HCT116 (cell line): ENCODE data around the gene IMMP2L. TPM values are rescaled to one million over a fixed set of nuclear protein-coding genes. Genes with fewer than 3 reads are reported as not detected.

Source experiments
- ATAC-seq: fragments of 200-7000 bp; cut with Tn5 transposase; 2 replicates; pipeline ENCODE4 v1.9.1; 2020; ENCODE audit warnings: mild to moderate bottlenecking, moderate library complexity
- BruUV-seq: library from RNA; stranded (reverse); fragments of 400-500 nt; replicated peaks from 2 replicates; lab custom pipeline; 2021; lab: Mats Ljungman, UMichigan
- CTCF ChIA-PET: fragments of 300-600 bp; sonication (Branson Sonifier 250); formaldehyde crosslinking; loops from one replicate; lab custom pipeline; 2021; ENCODE audit warnings: antibody characterized with exemption; lab: Charles Lee
- POLR2A ChIA-PET: fragments of 300-600, 350-600 bp; sonication (Branson Sonifier 250); formaldehyde crosslinking; loops from one replicate; lab custom pipeline; 2021; ENCODE audit warnings: antibody characterized with exemption; lab: Charles Lee
- RAD21 ChIA-PET, 2 experiments: fragments of 300-600 bp; sonication (Branson Sonifier 250); formaldehyde crosslinking; loops; one replicate each; lab custom pipeline; 2023; ENCODE audit warnings: low total read pairs in 2 of 2; ENCODE audit not compliant: uncharacterized antibody in 2 of 2, unreplicated experiment in 2 of 2, low non-redundant PET in 1 of 2; lab: Charles Lee
- DNase-seq: peaks from one replicate; pipeline ENCODE4 v3.0.0-alpha.2; 2010; ENCODE audit warnings: low read depth, low spot score
- H2AFZ ChIP-seq: fragments of 200-600 bp; shearing (Covaris generic), sonication (generic); 2 replicates; pipeline ENCODE4 v1.6.1; 2017; ENCODE audit warnings: low read depth, mixed run types, mixed read lengths, antibody characterized with exemption, low read length; ENCODE audit not compliant: poor library complexity, severe bottlenecking
- H3K27ac ChIP-seq: 2 replicates; pipeline ENCODE4 v1.5.1; 2012; ENCODE audit warnings: low read depth, low read length
- H3K27me3 ChIP-seq: fragments of 200-600 bp; sonication (generic); 2 replicates; pipeline ENCODE4 v1.6.1; 2016; ENCODE audit warnings: mixed run types, low read length, mixed read lengths; ENCODE audit not compliant: insufficient read depth
- H3K36me3 ChIP-seq, 2 experiments: fragments of 200-500 bp in 1 of 2; fragments of 200-600 bp in 1 of 2; sonication (Bioruptor generic) in 1 of 2; sonication (generic) in 1 of 2; 2 replicates each; pipeline versions ENCODE4 v1.5.1 to v1.6.1; 2014 to 2016; ENCODE audit warnings: low read length in 2 of 2, inconsistent platforms in 1 of 2, mixed read lengths in 1 of 2, mixed run types in 1 of 2; ENCODE audit not compliant: insufficient read depth in 2 of 2, control insufficient read depth in 1 of 2
- H3K4me1 ChIP-seq, 2 experiments: fragments of 200-600 bp in 1 of 2; sonication (generic) in 1 of 2; 2 replicates each; pipeline versions ENCODE4 v1.5.1 to v1.6.1; 2012 to 2017; ENCODE audit warnings: low read length in 2 of 2, inconsistent platforms in 1 of 2, mild to moderate bottlenecking in 1 of 2, mixed read lengths in 1 of 2, mixed run types in 1 of 2, moderate library complexity in 1 of 2; ENCODE audit not compliant: insufficient read depth in 2 of 2, control insufficient read depth in 1 of 2
- H3K4me2 ChIP-seq: fragments of 200-600 bp; sonication (generic); 2 replicates; pipeline ENCODE4 v1.6.1; 2017; ENCODE audit warnings: mixed run types, low read length, mixed read lengths
- H3K4me3 ChIP-seq, 2 experiments: fragments of 200-600 bp in 1 of 2; sonication (generic) in 1 of 2; replicated peaks in 1 of 2; 2 replicates each; pipeline ENCODE4 v1.5.1; 2011 to 2016; ENCODE audit warnings: low read length in 2 of 2, control low read depth in 1 of 2, low read depth in 1 of 2, mild to moderate bottlenecking in 1 of 2, mixed read lengths in 1 of 2, mixed run types in 1 of 2
- H3K79me2 ChIP-seq: fragments of 200-600 bp; sonication (generic); 2 replicates; pipeline ENCODE4 v1.6.1; 2017; ENCODE audit warnings: mild to moderate bottlenecking, mixed run types, low read length, moderate library complexity, mixed read lengths; ENCODE audit not compliant: insufficient read depth
- H3K9ac ChIP-seq: fragments of 200-600 bp; sonication (generic); 2 replicates; pipeline ENCODE4 v1.6.1; 2016; ENCODE audit warnings: low read length, mixed read lengths
- H3K9me2 ChIP-seq: fragments of 200-600 bp; sonication (generic), shearing (Covaris generic); 2 replicates; pipeline ENCODE4 v1.6.1; 2017; ENCODE audit warnings: mixed run types, mild to moderate bottlenecking, moderate library complexity; ENCODE audit not compliant: insufficient read depth
- H3K9me3 ChIP-seq, 2 experiments: fragments of 200-500 bp in 1 of 2; fragments of 200-600 bp in 1 of 2; sonication (Bioruptor generic) in 1 of 2; sonication (generic) in 1 of 2; 2 replicates each; pipeline ENCODE4 v1.6.1; 2014 to 2017; ENCODE audit warnings: low read length in 2 of 2, mixed read lengths in 2 of 2, inconsistent platforms in 1 of 2, low read depth in 1 of 2, mild to moderate bottlenecking in 1 of 2, mixed run types in 1 of 2, moderate library complexity in 1 of 2; ENCODE audit not compliant: control insufficient read depth in 1 of 2, insufficient read depth in 1 of 2
- H4K20me1 ChIP-seq: fragments of 200-600 bp; sonication (generic), shearing (Covaris generic); 2 replicates; pipeline ENCODE4 v1.6.1; 2017; ENCODE audit warnings: mixed run types, mild to moderate bottlenecking, moderate library complexity; ENCODE audit not compliant: insufficient read depth
- CEBPB ChIP-seq: IDR thresholded peaks from 2 replicates; pipeline ENCODE4 v1.6.1; 2012; ENCODE audit warnings: low read depth
- CTCF ChIP-seq, 3 experiments: fragments of 200-600 bp in 1 of 3; sonication (generic) in 1 of 3; IDR thresholded peaks in 2 of 3; conservative IDR thresholded peaks in 1 of 3; 2 replicates each; pipeline ENCODE4 v1.5.1; 2012 to 2017; ENCODE audit warnings: low read depth in 2 of 3, low read length in 2 of 3, antibody characterized with exemption in 1 of 3, borderline replicate concordance in 1 of 3, control low read depth in 1 of 3, mild to moderate bottlenecking in 1 of 3, mixed read lengths in 1 of 3, mixed run types in 1 of 3, moderate library complexity in 1 of 3; ENCODE audit not compliant: insufficient read depth in 1 of 3
- EGR1 ChIP-seq: IDR thresholded peaks from 2 replicates; pipeline ENCODE4 v1.6.1; 2012; ENCODE audit warnings: low read depth
- ELF1 ChIP-seq: IDR thresholded peaks from 2 replicates; pipeline ENCODE4 v1.6.1; 2012; ENCODE audit warnings: low read depth, borderline replicate concordance
- POLR2AphosphoS5 ChIP-seq: IDR thresholded peaks from 2 replicates; pipeline ENCODE4 v1.6.1; 2011; ENCODE audit warnings: mild to moderate bottlenecking, low read depth, low read length, moderate library complexity
- SP1 ChIP-seq: IDR thresholded peaks from 2 replicates; pipeline ENCODE4 v1.6.1; 2012; ENCODE audit warnings: low read depth
- TCF7L2 ChIP-seq: IDR thresholded peaks from 2 replicates; pipeline ENCODE4 v1.7.0; 2011; ENCODE audit warnings: borderline replicate concordance, inconsistent platforms; ENCODE audit not compliant: insufficient read depth, insufficient read length; ENCODE audit errors: extremely low read depth
- ZNF274 ChIP-seq: fragments of 200-500 bp; sonication (Bioruptor generic); IDR thresholded peaks from 2 replicates; pipeline ENCODE4 v1.6.1; 2014; ENCODE audit warnings: mild to moderate bottlenecking, low read depth, low read length, inconsistent platforms
- intact Hi-C: fragments of 100-400 bp; cut with micrococcal nuclease; formaldehyde crosslinking; loops from 2 replicates; pipeline ENCODE4 v1.10.0; 2022
- total RNA-seq: library from RNA; stranded (reverse); gene quantifications from one replicate; pipeline ENCODE4 v1.2.1, GENCODE V29; 2021; ENCODE audit not compliant: unreplicated experiment

The IMMP2L gene
- total RNA-seq, 1 experiment from 2014 or later, result 21.1 TPM

DNA sequence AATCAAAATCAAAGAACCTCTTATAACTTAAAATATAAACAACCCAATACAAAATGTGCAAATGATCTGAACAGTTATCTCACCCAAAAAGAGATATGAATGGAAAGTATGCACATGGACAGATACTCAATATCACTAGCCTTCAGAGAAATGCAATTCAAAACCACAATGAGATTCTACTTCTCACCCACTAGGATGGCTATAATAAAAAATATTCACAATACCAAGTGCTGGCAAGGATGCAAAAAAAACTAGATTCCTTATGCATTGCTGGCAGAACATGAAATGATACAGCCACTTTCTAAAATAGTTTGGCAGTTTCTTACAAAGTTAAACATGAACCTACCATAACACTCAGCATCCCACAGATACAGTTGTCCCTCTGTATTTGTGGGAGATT lies 601.5 kb downstream of the IMMP2L start:
- no TSS peak for BruUV-seq
- H3K4me3 ChIP-seq, result no peak overlapping the region
- TF ChIP-seq ZNF274 (no peak), EGR1 (no peak), CTCF (IDR thresholded peaks at IDR 0.05 in 2 of 3, conservative IDR thresholded peaks at IDR 0.05 in 1 of 3; ENCODE audit: borderline replicate concordance in 1 of 3, insufficient read depth in 1 of 3, low read depth in 2 of 3, low read length in 2 of 3) (no peak), CEBPB (no peak), SP1 (no peak), ELF1 (no peak), TCF7L2 (no peak)
- no peaks in the 10 kb centered on the region for H3K79me2 ChIP-seq
- no peak overlapping the region for H3K9ac ChIP-seq
- H3K36me3 ChIP-seq, result no peaks in the 10 kb centered on the region
- intact Hi-C loops, result no loop called here
- H3K4me1 ChIP-seq, result no peaks in the 10 kb centered on the region
- no peaks in the 10 kb centered on the region for H4K20me1 ChIP-seq
- H3K9me2 ChIP-seq, result no peaks in the 10 kb centered on the region
- ATAC-seq (no peak), DNase-seq (no peak)
- ChIA-PET CTCF (no interaction called here), POLR2A (no interaction called here), RAD21 (no interaction called here)
- no peak overlapping the region for H3K27ac ChIP-seq
- H3K9me3 ChIP-seq, result no peaks in the 10 kb centered on the region
- no peak overlapping the region for H2AFZ ChIP-seq
- H3K27me3 ChIP-seq, result no peaks in the 10 kb centered on the region
- H3K4me2 ChIP-seq, result no peak overlapping the region

DNA sequence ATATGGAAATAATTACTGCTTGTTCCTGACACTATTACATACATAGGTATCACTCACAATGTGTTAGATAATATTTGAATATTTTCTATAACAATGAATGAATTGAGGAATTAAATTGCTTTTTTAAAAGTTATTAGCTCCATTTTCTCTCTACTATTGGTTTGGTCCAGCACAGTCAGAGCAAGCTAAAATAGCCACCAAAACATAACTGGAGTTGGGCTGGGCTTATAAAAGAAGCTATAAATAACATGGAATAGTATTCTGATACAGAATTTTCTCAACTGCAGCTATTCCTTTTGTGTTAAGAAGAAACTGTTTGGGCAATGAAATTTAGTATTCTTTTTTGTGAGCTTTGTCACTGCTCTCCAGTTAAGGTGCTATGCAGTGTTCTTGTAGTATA lies 614.0 kb downstream of the IMMP2L start:
- BruUV-seq, result no TSS peak

More for the DNA sequence above, 614.0 kb downstream of the IMMP2L start:
- no peak for DNase-seq
- TF ChIP-seq ZNF274 (no peak), TCF7L2 (no peak), CEBPB (no peak), POLR2AphosphoS5 (no peak)
- TF ChIP-seq, all 23 proteins: peak for 0
- Histone ChIP-seq H3K9ac (no peak overlapping the region), H4K20me1 (no peaks in the 10 kb centered on the region; the same call in 1 of the 2 replicates), H3K4me2 (no peak overlapping the region), H3K27ac (no peak overlapping the region), H3K9me2 (no peaks in the 10 kb centered on the region), H3K4me3 (no peak overlapping the region), H2AFZ (no peak overlapping the region), H3K4me1 (no peaks in the 10 kb centered on the region), H3K79me2 (no peaks in the 10 kb centered on the region), H3K9me3 (no peaks in the 10 kb centered on the region), H3K27me3 (no peaks in the 10 kb centered on the region), H3K36me3 (no peaks in the 10 kb centered on the region)
- CTCF ChIA-PET, result no interaction called here
- RAD21 ChIA-PET, result no interaction called here
- intact Hi-C loops, result no loop called here
- no peak for ATAC-seq
- POLR2A ChIA-PET, result no interaction called here
